K562 (cell line): Measurements from ENCODE around the gene MVD. TPM values are rescaled to one million over a fixed set of nuclear protein-coding genes. Genes with fewer than 3 reads are reported as not detected.

Source experiments
- BMI1 ChIP-seq: fragments of 150-350 bp; IDR thresholded peaks from 2 replicates; pipeline ENCODE4 v1.6.1; 2014; ENCODE audit warnings: low read length
- CLOCK ChIP-seq: fragments of 250-450 bp; sonication (Bioruptor Pico); IDR thresholded peaks from 2 replicates; pipeline ENCODE4 v1.4.0; 2020; ENCODE audit warnings: mild to moderate bottlenecking, moderate library complexity, borderline replicate concordance
- CXXC5 ChIP-seq: fragments of 250-450 bp; sonication (Bioruptor Pico); IDR thresholded peaks from 2 replicates; pipeline ENCODE4 v1.8.0; 2022; ENCODE audit warnings: inconsistent platforms, mild to moderate bottlenecking, moderate library complexity
- EP400 ChIP-seq: fragments of 450-650 bp; IDR thresholded peaks from 2 replicates; pipeline ENCODE4 v1.6.1; 2017; ENCODE audit warnings: antibody characterized with exemption, mild to moderate bottlenecking, moderate library complexity
- FOXM1 ChIP-seq, 2 experiments: fragments of 450-650 bp in 1 of 2; sonication (generic) in 1 of 2; formaldehyde crosslinking in 1 of 2; IDR thresholded peaks; 2 replicates each; pipeline versions ENCODE4 v1.6.1 to v1.9.0; 2017 to 2022; ENCODE audit warnings: low read depth in 2 of 2, mild to moderate bottlenecking in 2 of 2, missing genetic modification reagents in 1 of 2, moderate library complexity in 1 of 2
- HNRNPH1 ChIP-seq: fragments of 200-400 bp; formaldehyde crosslinking; optimal IDR thresholded peaks from 2 replicates; pipeline ENCODE3; 2017; ENCODE audit warnings: low read depth, mild to moderate bottlenecking, low read length, moderate library complexity
- IRF1 ChIP-seq: sonication (generic); formaldehyde crosslinking; IDR thresholded peaks from 2 replicates; pipeline ENCODE4 v1.8.0; 2022; ENCODE audit warnings: missing genetic modification reagents, mild to moderate bottlenecking, borderline replicate concordance
- KDM1A ChIP-seq, 2 experiments: fragments of 450-650 bp; IDR thresholded peaks; 2 replicates each; pipeline ENCODE4 v1.6.1; 2016; ENCODE audit warnings: mild to moderate bottlenecking in 2 of 2
- KLF10 ChIP-seq: fragments of 250-450 bp; sonication (Bioruptor Pico); IDR thresholded peaks from 2 replicates; pipeline ENCODE4 v1.6.1; 2021; ENCODE audit warnings: matching md5 sums
- MAX ChIP-seq: sonication (generic); formaldehyde crosslinking; IDR thresholded peaks from 2 replicates; pipeline ENCODE4 v1.9.0; 2022; ENCODE audit warnings: mild to moderate bottlenecking, missing genetic modification reagents
- MYC ChIP-seq, 2 experiments: fragments of 250-450 bp in 1 of 2; sonication (Bioruptor Pico) in 1 of 2; IDR thresholded peaks; 2 replicates each; pipeline versions ENCODE4 v1.5.1 to v1.6.1; 2012 to 2021; ENCODE audit warnings: low read depth in 2 of 2, borderline replicate concordance in 1 of 2, improper control_type of control experiment in 1 of 2, low read length in 1 of 2, mild to moderate bottlenecking in 1 of 2, moderate library complexity in 1 of 2
- RBBP5 ChIP-seq: fragments of 200-600 bp; sonication (generic); IDR thresholded peaks from 2 replicates; pipeline ENCODE4 v1.6.1; 2012; ENCODE audit warnings: borderline replicate concordance, mild to moderate bottlenecking, low read length, control low read depth, inconsistent platforms; ENCODE audit not compliant: insufficient read depth, poor library complexity, severe bottlenecking
- SIN3A ChIP-seq, 2 experiments: fragments of 150-350 bp in 1 of 2; IDR thresholded peaks; 2 replicates each; pipeline ENCODE4 v1.6.1; 2011 to 2016; ENCODE audit warnings: borderline replicate concordance in 2 of 2, low read depth in 2 of 2, low read length in 2 of 2, mild to moderate bottlenecking in 2 of 2, moderate library complexity in 2 of 2; ENCODE audit not compliant: control insufficient read depth in 1 of 2
- SMARCA4 ChIP-seq: fragments of 450-650 bp; IDR thresholded peaks from 2 replicates; pipeline ENCODE4 v1.6.1; 2016
- STAT5A ChIP-seq: IDR thresholded peaks from 2 replicates; pipeline ENCODE4 v1.6.1; 2012; ENCODE audit warnings: low read length, inconsistent platforms, borderline replicate concordance
- TEAD1 ChIP-seq, 2 experiments: fragments of 450-650 bp in 1 of 2; sonication (generic) in 1 of 2; formaldehyde crosslinking; IDR thresholded peaks; 2 replicates each; pipeline versions ENCODE4 v1.4.0 to v1.8.0; 2020 to 2022; ENCODE audit warnings: mild to moderate bottlenecking in 2 of 2, missing genetic modification reagents in 1 of 2
- ZKSCAN1 ChIP-seq: fragments of 150-350 bp; IDR thresholded peaks from 2 replicates; pipeline ENCODE4 v1.6.1; 2016; ENCODE audit warnings: low read depth, low read length
- ZNF512 ChIP-seq: IDR thresholded peaks from 2 replicates; pipeline ENCODE4 v1.6.1; 2016; ENCODE audit warnings: missing genetic modification characterization, missing compliant biosample characterization
- polyA plus RNA-seq, 8 experiments: library from polyadenylated mRNA; depleted of rRNA in 4 of 8; stranded (reverse) in 5 of 8; unstranded in 3 of 8; fragments of >200 nt; fragmentation: Nextera tagmentation in 2 of 8; fragmentation: Illumina TruSeq in 1 of 8; extraction: Ambion mirVana in 2 of 8; extraction: Trizol in 1 of 8; gene quantifications; 2 replicates each; pipeline versions ENCODE4 v1.2.1 to v1.2.3, GENCODE V29; 2011 to 2014; ENCODE audit warnings: inconsistent platforms in 1 of 8, missing spikeins in 1 of 8
- total RNA-seq, 7 experiments: library from RNA; depleted of rRNA in 6 of 7; stranded (reverse); fragments of >200 nt in 6 of 7; fragmentation: Illumina TruSeq in 2 of 7; extraction: Trizol in 2 of 7; gene quantifications; 2 replicates each; pipeline versions ENCODE4 v1.2.1 to v1.2.3, GENCODE V29; 2011 to 2021; ENCODE audit warnings: low replicate concordance in 1 of 7
- TF ChIP-seq, protein P1 (sequence below), 2 experiments: IDR thresholded peaks; 2 replicates each; pipeline ENCODE4 v1.6.1; 2011; ENCODE audit warnings: borderline replicate concordance in 1 of 2, control low read depth in 1 of 2, low read depth in 1 of 2, low read length in 1 of 2, mild to moderate bottlenecking in 1 of 2, mixed read lengths in 1 of 2, moderate library complexity in 1 of 2; ENCODE audit not compliant: insufficient read depth in 1 of 2, insufficient read length in 1 of 2, poor library complexity in 1 of 2, severe bottlenecking in 1 of 2; ENCODE audit errors: extremely low read depth in 1 of 2

The MVD gene
- total and polyA plus RNA-seq, 9 of the 15 experiments (the other 6 are each of a cell fraction or from before 2014, with no cell fraction given), result 12.2 to 141 (median 45.3) TPM

- TF ChIP-seq CXXC5 (CRISPR knock-in tag), result no peak
- TF ChIP-seq STAT5A, result no peak
- TF ChIP-seq KLF10, result no peak
- no peak for TF ChIP-seq SIN3A (IDR thresholded peaks at IDR 0.05; ENCODE audit: borderline replicate concordance in 2 of 2, control insufficient read depth in 1 of 2, low read depth in 2 of 2, low read length in 2 of 2)
- TF ChIP-seq MYC (IDR thresholded peaks at IDR 0.05; ENCODE audit: low read depth, low read length), result no peak
- no peak for TF ChIP-seq MYC (CRISPR knock-in tag; IDR thresholded peaks at IDR 0.05; ENCODE audit: borderline replicate concordance, low read depth)
- TF ChIP-seq RBBP5, result no peak
- no peak for TF ChIP-seq ZKSCAN1
- no peak for TF ChIP-seq BMI1
- TF ChIP-seq MAX (CRISPR knock-in tag), result peak; percentile 60; the same call in 1 of the 2 replicates
- no peak for TF ChIP-seq EP400
- no peak for TF ChIP-seq KDM1A (IDR thresholded peaks at IDR 0.05)
- TF ChIP-seq SMARCA4, result no peak
- TF ChIP-seq TEAD1 (CRISPR knock-in tag; IDR thresholded peaks at IDR 0.05), result 0 out of 4 replicates have a peak, but pooled peaks of 1 of the 2 experiments have one; percentile 29
- no peak for TF ChIP-seq HNRNPH1
- no peak for TF ChIP-seq IRF1
- no peak for TF ChIP-seq ZNF512 (tag)
- TF ChIP-seq FOXM1 (IDR thresholded peaks at IDR 0.05; ENCODE audit: low read depth), result no peak
- TF ChIP-seq FOXM1 (CRISPR knock-in tag; IDR thresholded peaks at IDR 0.05; ENCODE audit: low read depth), result 0 out of 2 replicates have a peak, but pooled peaks have one; percentile 80
- TF ChIP-seq CLOCK (CRISPR knock-in tag), result no peak
- TF ChIP-seq, protein P1, sequence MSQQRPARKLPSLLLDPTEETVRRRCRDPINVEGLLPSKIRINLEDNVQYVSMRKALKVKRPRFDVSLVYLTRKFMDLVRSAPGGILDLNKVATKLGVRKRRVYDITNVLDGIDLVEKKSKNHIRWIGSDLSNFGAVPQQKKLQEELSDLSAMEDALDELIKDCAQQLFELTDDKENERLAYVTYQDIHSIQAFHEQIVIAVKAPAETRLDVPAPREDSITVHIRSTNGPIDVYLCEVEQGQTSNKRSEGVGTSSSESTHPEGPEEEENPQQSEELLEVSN (IDR thresholded peaks at IDR 0.05; ENCODE audit: borderline replicate concordance in 1 of 2, extremely low read depth in 1 of 2, insufficient read depth in 1 of 2, insufficient read length in 1 of 2, low read depth in 1 of 2, low read length in 1 of 2, poor library complexity in 1 of 2, severe bottlenecking in 1 of 2), result peak; percentile 39 to 51
These were observed 27.8 kb downstream of the MVD start (continued) for GRCh38 chr16:88634994-88635670.
